Osteoblast (primary cell): ENCODE data around the gene MANBA. TPM values are rescaled to one million over a fixed set of nuclear protein-coding genes. Genes with fewer than 3 reads are reported as not detected.

ENCODE experiments used
- DNase-seq: peaks from one replicate; pipeline ENCODE4 v3.0.0; 2011; ENCODE audit warnings: low spot score, mixed read lengths; ENCODE audit not compliant: insufficient read length; ENCODE audit errors: missing footprints
- H2AFZ ChIP-seq: 2 replicates; pipeline ENCODE4 v1.6.0; 2011; ENCODE audit warnings: mild to moderate bottlenecking, low read length
- H3K27ac ChIP-seq: 2 replicates; pipeline ENCODE4 v1.5.1; 2011; ENCODE audit warnings: mild to moderate bottlenecking, low read depth, low read length, moderate library complexity
- H3K27me3 ChIP-seq: 2 replicates; pipeline ENCODE4 v1.6.0; 2012; ENCODE audit warnings: mild to moderate bottlenecking, control low read depth, inconsistent platforms, low read length, moderate library complexity; ENCODE audit not compliant: insufficient read depth
- H3K36me3 ChIP-seq: 2 replicates; pipeline ENCODE4 v1.5.1; 2011; ENCODE audit warnings: mild to moderate bottlenecking, low read length, control low read depth, moderate library complexity; ENCODE audit not compliant: insufficient read depth
- H3K4me1 ChIP-seq: 2 replicates; pipeline ENCODE4 v1.5.1; 2011; ENCODE audit warnings: mild to moderate bottlenecking, low read length, control low read depth, moderate library complexity; ENCODE audit not compliant: insufficient read depth
- H3K4me2 ChIP-seq: 2 replicates; pipeline ENCODE4 v1.6.0; 2011; ENCODE audit warnings: mild to moderate bottlenecking, low read length; ENCODE audit not compliant: insufficient read depth
- H3K4me3 ChIP-seq: fragments of 200-600 bp; sonication (generic); 3 replicates; pipeline ENCODE4 v1.5.1; 2012; ENCODE audit warnings: mild to moderate bottlenecking, low read length, inconsistent platforms; ENCODE audit not compliant: insufficient read depth
- H3K79me2 ChIP-seq: 2 replicates; pipeline ENCODE4 v1.6.0; 2012; ENCODE audit warnings: mild to moderate bottlenecking, low read length, control low read depth, inconsistent platforms; ENCODE audit not compliant: insufficient read depth
- H3K9me3 ChIP-seq: 2 replicates; pipeline ENCODE4 v1.5.1; 2011; ENCODE audit warnings: low read depth, low read length, control low read depth
- H4K20me1 ChIP-seq: 2 replicates; pipeline ENCODE4 v1.6.0; 2012; ENCODE audit warnings: mild to moderate bottlenecking, low read length, control low read depth; ENCODE audit not compliant: insufficient read depth
- total RNA-seq: library from RNA; depleted of rRNA; stranded (reverse); fragments of >200 nt; gene quantifications from 2 replicates; pipeline ENCODE4 v1.2.3, GENCODE V29; 2012
- TF ChIP-seq, protein P1 (sequence below): IDR thresholded peaks from 2 replicates; pipeline ENCODE4 v1.5.1; 2011; ENCODE audit warnings: mild to moderate bottlenecking, low read depth, low read length, moderate library complexity; ENCODE audit errors: extremely low read depth

The MANBA gene
- total RNA-seq, 1 donor: 64.1 TPM

DNA sequence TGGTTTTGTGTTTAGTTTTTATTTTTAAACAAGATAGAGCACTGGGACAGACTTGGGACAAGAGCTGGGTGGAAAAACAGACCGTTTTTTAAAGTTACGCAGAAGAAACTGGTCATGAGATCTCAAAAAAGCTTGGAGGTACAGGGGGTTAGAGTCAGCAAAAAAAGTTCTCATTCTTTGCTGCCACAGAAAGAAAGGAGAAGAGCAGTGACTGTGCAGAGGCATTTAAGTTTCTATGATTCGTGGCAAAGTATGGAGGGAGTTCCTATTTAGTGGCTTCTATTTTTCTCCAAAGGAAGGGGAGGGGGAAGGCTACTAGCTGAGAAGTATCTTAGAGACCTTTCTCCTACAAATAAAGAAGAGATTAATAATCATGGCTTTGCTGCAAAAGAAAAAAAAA lies 68.3 kb downstream of the MANBA start:
- H3K4me1 ChIP-seq: peaks cover 5% of the 10 kb centered on the region
- H3K36me3 ChIP-seq: no peaks in the 10 kb centered on the region
- H3K4me2 ChIP-seq: no peak overlapping the region
- TF ChIP-seq, protein P1, sequence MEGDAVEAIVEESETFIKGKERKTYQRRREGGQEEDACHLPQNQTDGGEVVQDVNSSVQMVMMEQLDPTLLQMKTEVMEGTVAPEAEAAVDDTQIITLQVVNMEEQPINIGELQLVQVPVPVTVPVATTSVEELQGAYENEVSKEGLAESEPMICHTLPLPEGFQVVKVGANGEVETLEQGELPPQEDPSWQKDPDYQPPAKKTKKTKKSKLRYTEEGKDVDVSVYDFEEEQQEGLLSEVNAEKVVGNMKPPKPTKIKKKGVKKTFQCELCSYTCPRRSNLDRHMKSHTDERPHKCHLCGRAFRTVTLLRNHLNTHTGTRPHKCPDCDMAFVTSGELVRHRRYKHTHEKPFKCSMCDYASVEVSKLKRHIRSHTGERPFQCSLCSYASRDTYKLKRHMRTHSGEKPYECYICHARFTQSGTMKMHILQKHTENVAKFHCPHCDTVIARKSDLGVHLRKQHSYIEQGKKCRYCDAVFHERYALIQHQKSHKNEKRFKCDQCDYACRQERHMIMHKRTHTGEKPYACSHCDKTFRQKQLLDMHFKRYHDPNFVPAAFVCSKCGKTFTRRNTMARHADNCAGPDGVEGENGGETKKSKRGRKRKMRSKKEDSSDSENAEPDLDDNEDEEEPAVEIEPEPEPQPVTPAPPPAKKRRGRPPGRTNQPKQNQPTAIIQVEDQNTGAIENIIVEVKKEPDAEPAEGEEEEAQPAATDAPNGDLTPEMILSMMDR: no peak
- H3K27me3 ChIP-seq: no peaks in the 10 kb centered on the region
- H3K27ac ChIP-seq: no peak overlapping the region
- H3K79me2 ChIP-seq: no peaks in the 10 kb centered on the region
- no peak overlapping the region for H2AFZ ChIP-seq
- no peak for DNase-seq
- no peaks in the 10 kb centered on the region for H3K9me3 ChIP-seq
- H4K20me1 ChIP-seq: no peaks in the 10 kb centered on the region
- no peak overlapping the region for H3K4me3 ChIP-seq

DNA sequence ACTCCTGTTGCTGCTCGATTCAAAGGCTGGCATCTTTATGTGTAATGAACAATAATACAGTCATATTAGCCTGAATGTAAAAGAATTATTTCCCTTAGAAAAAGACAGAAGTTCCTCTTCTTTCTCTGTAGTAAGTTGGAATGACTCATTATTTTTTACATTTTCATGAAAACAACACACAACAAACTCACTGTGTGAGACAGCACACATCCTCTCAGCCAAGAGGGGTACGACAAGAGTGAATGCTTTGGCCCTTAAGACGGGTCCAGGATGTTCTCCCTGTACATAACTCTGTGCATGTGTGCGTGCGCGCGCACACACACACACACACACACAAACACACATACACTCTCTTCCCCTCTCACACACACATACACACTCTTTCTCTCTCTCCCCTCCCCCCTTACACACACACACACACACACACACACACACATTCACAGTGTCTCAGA lies 72.8 kb downstream of the MANBA start:
- TF ChIP-seq, protein P1: no peak
- H3K27ac ChIP-seq: no peak overlapping the region

DNA sequence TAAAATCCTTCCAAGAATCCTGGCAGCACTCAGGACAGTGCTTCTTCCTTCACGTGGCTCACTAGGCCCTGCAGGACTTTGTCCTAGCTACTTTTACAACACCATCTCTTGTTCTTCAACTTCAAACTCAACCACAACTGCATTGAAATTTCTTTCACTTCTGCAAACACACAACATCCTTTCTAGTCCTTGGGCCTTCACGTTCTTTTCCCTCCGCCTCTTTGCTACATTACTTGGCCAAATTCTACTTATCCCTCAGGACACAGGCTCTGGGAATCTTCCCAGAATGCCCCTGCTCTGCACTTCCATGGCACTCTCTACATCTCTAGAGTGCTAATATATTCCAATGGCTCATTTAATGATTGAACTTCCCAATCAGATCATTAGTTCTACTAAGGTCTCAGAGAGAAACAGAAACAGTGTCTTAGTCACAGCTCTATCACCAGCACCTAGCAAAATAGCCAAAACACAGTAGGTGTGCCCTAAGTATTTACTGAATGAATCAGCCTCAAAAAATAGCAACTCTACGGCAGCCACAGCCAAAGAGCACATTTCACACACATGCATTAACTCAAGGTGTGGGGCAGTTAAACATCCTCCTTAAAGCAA lies 73.3 kb downstream of the MANBA start:
- no peaks in the 10 kb centered on the region for H4K20me1 ChIP-seq
- H2AFZ ChIP-seq: no peak overlapping the region
- H3K27me3 ChIP-seq: no peaks in the 10 kb centered on the region
- H3K4me1 ChIP-seq: peaks cover 5% of the 10 kb centered on the region
- DNase-seq: no peak
- no peak overlapping the region for H3K4me2 ChIP-seq
- H3K27ac ChIP-seq: no peak overlapping the region
- no peaks in the 10 kb centered on the region for H3K36me3 ChIP-seq
- H3K79me2 ChIP-seq: no peaks in the 10 kb centered on the region
- TF ChIP-seq, protein P1: no peak
- no peaks in the 10 kb centered on the region for H3K9me3 ChIP-seq
- H3K4me3 ChIP-seq: no peak overlapping the region

More for the DNA sequence above, 72.8 kb downstream of the MANBA start:
- no peaks in the 10 kb centered on the region for H3K79me2 ChIP-seq
- H3K4me2 ChIP-seq: no peak overlapping the region
- peak; percentile 4 for DNase-seq
- no peaks in the 10 kb centered on the region for H4K20me1 ChIP-seq
- no peaks in the 10 kb centered on the region for H3K9me3 ChIP-seq
- H3K4me1 ChIP-seq: peaks cover 5% of the 10 kb centered on the region
- H2AFZ ChIP-seq: no peak overlapping the region
- H3K36me3 ChIP-seq: no peaks in the 10 kb centered on the region
- no peaks in the 10 kb centered on the region for H3K27me3 ChIP-seq
- no peak overlapping the region for H3K4me3 ChIP-seq

DNA sequence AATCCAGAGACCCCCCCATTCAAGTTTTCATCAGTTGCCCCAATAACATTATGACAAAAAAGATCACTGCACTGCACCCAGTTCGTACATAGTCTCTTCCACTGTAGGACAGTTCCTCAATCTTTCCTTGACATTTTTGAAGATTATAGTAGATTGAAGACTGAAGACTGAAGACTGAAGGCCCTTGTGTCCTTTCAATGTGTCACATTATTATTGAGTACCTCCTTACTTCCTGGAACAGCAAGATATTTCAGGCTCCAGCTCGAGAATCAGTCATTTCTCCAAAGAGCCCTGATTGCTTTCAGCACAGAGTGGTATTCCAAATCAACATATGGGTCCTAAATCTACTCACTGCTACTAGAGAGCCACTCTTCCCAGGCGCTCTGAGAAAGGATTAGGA lies 75.0 kb downstream of the MANBA start:
- no peaks in the 10 kb centered on the region for H3K36me3 ChIP-seq
- no peaks in the 10 kb centered on the region for H3K79me2 ChIP-seq
- DNase-seq: no peak
- H3K4me2 ChIP-seq: no peak overlapping the region
- no peak overlapping the region for H3K27ac ChIP-seq
- no peaks in the 10 kb centered on the region for H4K20me1 ChIP-seq
- no peak overlapping the region for H2AFZ ChIP-seq
- H3K4me1 ChIP-seq: peaks cover 5% of the 10 kb centered on the region
- no peak overlapping the region for H3K4me3 ChIP-seq
- no peaks in the 10 kb centered on the region for H3K27me3 ChIP-seq
- TF ChIP-seq, protein P1: no peak
- no peaks in the 10 kb centered on the region for H3K9me3 ChIP-seq
